HG02981 (cell line): ENCODE measurements around the gene GABBR2.
"Not testable (repeated sequence)": the region's sequence is repeated elsewhere in the genome, so short reads cannot be mapped to it uniquely, and the experiment has no call there.

Experiments used
- ATAC-seq: cut with Tn5 transposase; IDR thresholded peaks from one replicate; pipeline ENCODE4 v1.9.1; 2021; ENCODE audit warnings: mild to moderate bottlenecking, moderate library complexity; ENCODE audit not compliant: unreplicated experiment

GABBR2 gene

GRCh38 chr9:98597236-98597771 lies 111.4 kb downstream of the GABBR2 start:
- no peak for ATAC-seq

GRCh38 chr9:98596486-98596885 lies 112.2 kb downstream of the GABBR2 start:
- ATAC-seq: no peak

GRCh38 chr9:98594546-98595160 lies 114.1 kb downstream of the GABBR2 start:
- ATAC-seq: no peak

- no peak for ATAC-seq
These were observed 115.1 kb downstream of the GABBR2 start for GRCh38 chr9:98593354-98594253.

GRCh38 chr9:98591696-98592095 lies 117.0 kb downstream of the GABBR2 start:
- no peak for ATAC-seq

GRCh38 chr9:98590101-98590500 lies 118.6 kb downstream of the GABBR2 start:
- no peak for ATAC-seq

GRCh38 chr9:98589102-98589501 lies 119.6 kb downstream of the GABBR2 start:
- ATAC-seq: no peak

- ATAC-seq: not testable (repeated sequence)
These were observed 123.8 kb downstream of the GABBR2 start for GRCh38 chr9:98584853-98585438.

GRCh38 chr9:98584059-98584458 lies 124.7 kb downstream of the GABBR2 start:
- peak; percentile 74 for ATAC-seq

- ATAC-seq: no peak
These were observed 125.3 kb downstream of the GABBR2 start for GRCh38 chr9:98583417-98583816.

- no peak for ATAC-seq
These were observed 127.8 kb downstream of the GABBR2 start for GRCh38 chr9:98580956-98581355.

GRCh38 chr9:98579700-98580099 lies 129.0 kb downstream of the GABBR2 start:
- no peak for ATAC-seq

GRCh38 chr9:98577446-98577845 lies 131.3 kb downstream of the GABBR2 start:
- no peak for ATAC-seq

GRCh38 chr9:98576859-98577258 lies 131.9 kb downstream of the GABBR2 start:
- no peak for ATAC-seq

GRCh38 chr9:98576354-98576753 lies 132.4 kb downstream of the GABBR2 start:
- peak; percentile 8 for ATAC-seq

GRCh38 chr9:98575379-98576346 lies 133.1 kb downstream of the GABBR2 start:
- ATAC-seq: peak; percentile 77

- ATAC-seq: no peak
These were observed 134.9 kb downstream of the GABBR2 start for GRCh38 chr9:98573749-98574278.

- no peak for ATAC-seq
These were observed 135.9 kb downstream of the GABBR2 start for GRCh38 chr9:98572796-98573195.

GRCh38 chr9:98572054-98572627 lies 136.6 kb downstream of the GABBR2 start:
- no peak for ATAC-seq

GRCh38 chr9:98571643-98572042 lies 137.1 kb downstream of the GABBR2 start:
- no peak for ATAC-seq
